ENCODE measurements around the gene TPTE. TPM values are rescaled to one million over a fixed set of nuclear protein-coding genes. Genes with fewer than 3 reads are reported as not detected.
"Not testable (repeated sequence)": the region's sequence is repeated elsewhere in the genome, so short reads cannot be mapped to it uniquely, and the experiment has no call there.

TPTE gene
- not detected for total RNA-seq

GRCh38 chr21:10521091-10521598 lies at the start of gene TPTE:
Gene TPTE (plus strand): TSS chr21:10521583. CDS start chr21:10538724, 17,141 bp downstream.
- intact Hi-C loops (cut with DNase I) = no loop called here
- no peak for DNase-seq (ENCODE audit: low spot score)
- ATAC-seq = peak; percentile 37

- peak; percentile 11 for ATAC-seq
- DNase-seq (ENCODE audit: low spot score); intact Hi-C loops (cut with DNase I): not testable (repeated sequence)
Measured at GRCh38 chr21:10471999-10472398, 49.4 kb upstream of the TPTE start.

GRCh38 chr21:10477794-10478193 lies 43.6 kb upstream of the TPTE start:
- peak; percentile 54 for ATAC-seq
- DNase-seq (ENCODE audit: low spot score); intact Hi-C loops (cut with DNase I): not testable (repeated sequence)

GRCh38 chr21:10479875-10480274 lies 41.5 kb upstream of the TPTE start:
- DNase-seq (ENCODE audit: low spot score); intact Hi-C loops (cut with DNase I): not testable (repeated sequence)
- peak; percentile 71 for ATAC-seq

- ATAC-seq; DNase-seq (ENCODE audit: low spot score): not testable (repeated sequence)
Measured at GRCh38 chr21:10484864-10485263, 36.5 kb upstream of the TPTE start.

GRCh38 chr21:10490453-10490852 lies 30.9 kb upstream of the TPTE start:
- intact Hi-C loops (cut with DNase I); DNase-seq (ENCODE audit: low spot score); ATAC-seq: not testable (repeated sequence)

More at GRCh38 chr21:10484864-10485263, 36.5 kb upstream of the TPTE start:
- intact Hi-C loops (cut with DNase I) = not testable (repeated sequence)

- ATAC-seq (no peak), DNase-seq (ENCODE audit: low spot score) (no peak)
- intact Hi-C loops (cut with DNase I) = loop anchor here (10.0 kb wide), 1 partner anchor 106 kb away; no protein-coding TSS in a partner anchor
Measured at GRCh38 chr21:10511116-10511515, 10.3 kb upstream of the TPTE start.

- ATAC-seq; DNase-seq (ENCODE audit: low spot score): not testable (repeated sequence)
- intact Hi-C loops (cut with DNase I) = loop anchor here (10.0 kb wide), 1 partner anchor 112 kb away; no protein-coding TSS in a partner anchor
Measured at GRCh38 chr21:10516889-10517288, 4.5 kb upstream of the TPTE start.

- DNase-seq (ENCODE audit: low spot score); ATAC-seq: not testable (repeated sequence)
- intact Hi-C loops (cut with DNase I) = loop anchor here (10.0 kb wide), 1 partner anchor 113 kb away; no protein-coding TSS in a partner anchor
Measured at GRCh38 chr21:10517904-10518303, 3.5 kb upstream of the TPTE start.

GRCh38 chr21:10521835-10522500 lies 585 bp downstream of the TPTE start:
- ATAC-seq = peak; percentile 19
- intact Hi-C loops (cut with DNase I); DNase-seq (ENCODE audit: low spot score): not testable (repeated sequence)

- intact Hi-C loops (cut with DNase I) = no loop called here
- ATAC-seq (no peak), DNase-seq (ENCODE audit: low spot score) (no peak)
Measured at GRCh38 chr21:10539956-10540355, 18.6 kb downstream of the TPTE start.

GRCh38 chr21:10544376-10544775 lies 23.0 kb downstream of the TPTE start:
- intact Hi-C loops (cut with DNase I); DNase-seq (ENCODE audit: low spot score); ATAC-seq: not testable (repeated sequence)

- DNase-seq (ENCODE audit: low spot score); intact Hi-C loops (cut with DNase I); ATAC-seq: not testable (repeated sequence)
Measured at GRCh38 chr21:10547868-10548267, 26.5 kb downstream of the TPTE start.

GRCh38 chr21:10548331-10548954 lies 27.1 kb downstream of the TPTE start:
- intact Hi-C loops (cut with DNase I); DNase-seq (ENCODE audit: low spot score); ATAC-seq: not testable (repeated sequence)

- intact Hi-C loops (cut with DNase I); DNase-seq (ENCODE audit: low spot score): not testable (repeated sequence)
- peak; percentile 8 for ATAC-seq
Measured at GRCh38 chr21:10570803-10571202, 49.4 kb downstream of the TPTE start.

- peak; percentile 38 for ATAC-seq
- intact Hi-C loops (cut with DNase I); DNase-seq (ENCODE audit: low spot score): not testable (repeated sequence)
Measured at GRCh38 chr21:10574531-10575310, 53.3 kb downstream of the TPTE start.

GRCh38 chr21:10575311-10575667 lies 53.9 kb downstream of the TPTE start:
- peak; percentile 34 for ATAC-seq
- no peak for DNase-seq (ENCODE audit: low spot score)
- intact Hi-C loops (cut with DNase I) = no loop called here

GRCh38 chr21:10578910-10579309 lies 57.5 kb downstream of the TPTE start:
- intact Hi-C loops (cut with DNase I); ATAC-seq; DNase-seq (ENCODE audit: low spot score): not testable (repeated sequence)

GRCh38 chr21:10589115-10589514 lies 67.7 kb downstream of the TPTE start:
- intact Hi-C loops (cut with DNase I); DNase-seq (ENCODE audit: low spot score); ATAC-seq: not testable (repeated sequence)
